Right atrium auricular region (tissue), 2 donors: ENCODE results near the gene SLIT3. TPM values are rescaled to one million over a fixed set of nuclear protein-coding genes. Genes with fewer than 3 reads are reported as not detected.

Experiments
- DNase-seq: peaks from one replicate; pipeline ENCODE4 v3.0.0-alpha.2; 2019; ENCODE audit warnings: low spot score
- H3K27ac ChIP-seq, 2 donors: fragments of 200-600 bp; sonication (generic); 1 replicate in 1 of 2; 2 replicates in 1 of 2; pipeline ENCODE4 v1.5.1; 2016 to 2019
- H3K27me3 ChIP-seq, 2 donors: fragments of 200-600 bp; sonication (generic); one replicate each; pipeline versions ENCODE4 v1.5.1 to v1.6.0; 2017 to 2019
- H3K36me3 ChIP-seq: fragments of 200-600 bp; sonication (generic); one replicate; pipeline ENCODE4 v1.5.1; 2016
- H3K4me1 ChIP-seq, 2 donors: fragments of 200-600 bp; sonication (generic); one replicate each; pipeline versions ENCODE4 v1.5.1 to v1.6.0; 2017 to 2019
- H3K4me3 ChIP-seq, 2 donors: fragments of 200-600 bp; sonication (generic); 1 replicate in 1 of 2; 2 replicates in 1 of 2; pipeline ENCODE4 v1.5.1; 2017 to 2019; ENCODE audit warnings: mild to moderate bottlenecking in 1 of 2, moderate library complexity in 1 of 2
- H3K9me3 ChIP-seq, 2 donors: fragments of 200-600 bp; sonication (generic); one replicate each; pipeline ENCODE4 v1.5.1; 2019
- total RNA-seq, 2 donors: library from RNA; depleted of rRNA; stranded (reverse); fragments of >200 nt; gene quantifications; one replicate each; pipeline ENCODE4 v1.1.0, GENCODE V29; 2016
- TF ChIP-seq, protein P1 (sequence below), 2 donors: fragments of 200-600 bp; sonication (generic); IDR thresholded peaks; one replicate each; pipeline ENCODE4 v1.5.1; 2019; ENCODE audit warnings: antibody characterized with exemption in 2 of 2

The SLIT3 gene
- total RNA-seq, 2 donors from 2014 or later = 66.1 to 85.8 TPM

DNA sequence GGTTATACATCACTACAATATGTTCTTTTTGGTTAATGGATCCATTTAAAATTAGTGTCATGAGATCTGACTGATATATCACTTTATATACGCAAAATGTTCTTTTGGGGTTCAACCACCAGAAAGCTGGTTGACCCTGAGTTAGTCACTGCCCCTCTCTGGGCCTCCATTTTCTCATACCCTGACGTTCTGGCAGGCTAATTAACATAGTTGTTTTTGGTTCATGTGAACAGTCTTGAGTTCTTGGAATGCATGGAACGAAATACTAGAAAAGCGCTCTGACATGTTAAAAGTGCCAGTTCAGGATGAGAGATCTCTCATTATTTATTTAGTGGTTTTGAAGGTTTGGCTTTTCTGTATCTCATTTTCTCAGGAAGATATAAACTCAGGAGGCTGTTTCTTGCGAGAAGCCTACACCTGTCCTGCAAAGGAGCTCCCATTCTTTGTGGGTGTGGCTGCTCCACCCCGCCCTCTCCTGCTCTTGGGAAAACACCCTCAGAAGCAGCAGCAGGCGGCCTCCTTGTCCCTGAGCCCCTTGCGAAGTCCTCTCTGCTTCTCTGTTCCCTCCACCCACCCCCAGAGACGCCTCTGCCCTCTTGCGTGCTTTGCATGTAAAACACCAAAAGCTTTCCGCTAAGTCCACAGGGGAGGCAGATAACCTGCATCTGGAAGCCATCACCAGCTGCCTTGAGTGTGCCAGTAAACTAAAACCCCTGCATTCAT lies 419.4 kb downstream of the SLIT3 start:
- no peak for DNase-seq
- no peaks in the 10 kb centered on the region for H3K9me3 ChIP-seq
- peaks cover 0 to 49% of the 10 kb centered on the region in 2 donors for H3K4me1 ChIP-seq
- H3K27ac ChIP-seq = no peak overlapping the region
- TF ChIP-seq, protein P1, sequence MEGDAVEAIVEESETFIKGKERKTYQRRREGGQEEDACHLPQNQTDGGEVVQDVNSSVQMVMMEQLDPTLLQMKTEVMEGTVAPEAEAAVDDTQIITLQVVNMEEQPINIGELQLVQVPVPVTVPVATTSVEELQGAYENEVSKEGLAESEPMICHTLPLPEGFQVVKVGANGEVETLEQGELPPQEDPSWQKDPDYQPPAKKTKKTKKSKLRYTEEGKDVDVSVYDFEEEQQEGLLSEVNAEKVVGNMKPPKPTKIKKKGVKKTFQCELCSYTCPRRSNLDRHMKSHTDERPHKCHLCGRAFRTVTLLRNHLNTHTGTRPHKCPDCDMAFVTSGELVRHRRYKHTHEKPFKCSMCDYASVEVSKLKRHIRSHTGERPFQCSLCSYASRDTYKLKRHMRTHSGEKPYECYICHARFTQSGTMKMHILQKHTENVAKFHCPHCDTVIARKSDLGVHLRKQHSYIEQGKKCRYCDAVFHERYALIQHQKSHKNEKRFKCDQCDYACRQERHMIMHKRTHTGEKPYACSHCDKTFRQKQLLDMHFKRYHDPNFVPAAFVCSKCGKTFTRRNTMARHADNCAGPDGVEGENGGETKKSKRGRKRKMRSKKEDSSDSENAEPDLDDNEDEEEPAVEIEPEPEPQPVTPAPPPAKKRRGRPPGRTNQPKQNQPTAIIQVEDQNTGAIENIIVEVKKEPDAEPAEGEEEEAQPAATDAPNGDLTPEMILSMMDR (IDR thresholded peaks at IDR 0.05) = no peak
- H3K36me3 ChIP-seq = no peaks in the 10 kb centered on the region
- H3K4me3 ChIP-seq = no peak overlapping the region
- H3K27me3 ChIP-seq = no peaks in the 10 kb centered on the region

DNA sequence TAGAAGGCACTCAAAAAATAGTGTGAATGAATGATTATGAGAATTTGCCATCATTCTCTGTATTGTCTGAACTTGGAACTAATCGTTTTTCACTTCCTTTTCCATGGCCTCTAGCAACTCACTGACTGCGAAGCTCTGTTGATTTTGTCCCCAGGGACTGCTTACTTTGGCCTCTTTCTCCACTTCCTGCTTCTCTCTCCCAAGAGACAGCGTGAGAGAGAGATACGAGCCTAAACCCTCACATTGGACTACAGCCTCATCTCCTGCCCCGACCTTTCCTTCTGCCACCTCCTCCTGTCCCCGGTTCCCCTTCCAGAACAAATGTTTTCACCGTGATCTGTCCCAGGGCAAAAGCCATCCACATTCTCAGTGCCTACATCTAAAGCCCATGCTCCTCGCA lies 421.0 kb downstream of the SLIT3 start:
- H3K27ac ChIP-seq = no peak overlapping the region

DNA sequence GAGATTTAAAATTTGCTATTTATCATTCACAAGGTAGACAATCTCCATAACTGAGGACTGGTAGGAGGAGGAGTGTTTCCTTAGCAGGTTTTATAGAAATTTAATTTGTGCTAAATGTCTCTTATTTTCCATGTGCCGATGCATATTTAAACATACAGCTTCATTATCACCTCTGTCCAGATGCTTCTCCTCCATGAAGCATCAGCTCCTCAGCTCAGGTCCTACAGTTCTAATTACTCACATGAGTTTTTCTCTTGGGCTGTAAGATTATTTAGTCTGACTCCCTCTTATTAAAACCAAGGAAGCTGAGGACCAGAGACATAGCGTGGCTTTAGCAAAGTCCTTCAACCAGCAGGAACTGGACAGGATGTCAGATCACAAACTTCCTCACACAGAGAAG lies 421.6 kb downstream of the SLIT3 start:
- DNase-seq = no peak
- Histone ChIP-seq H3K36me3 (no peaks in the 10 kb centered on the region), H3K27me3 (no peaks in the 10 kb centered on the region), H3K4me1 (peaks cover 0 to 29% of the 10 kb centered on the region in 2 donors), H3K27ac (no peak overlapping the region), H3K4me3 (no peak overlapping the region), H3K9me3 (no peaks in the 10 kb centered on the region)
- TF ChIP-seq, protein P1 (IDR thresholded peaks at IDR 0.05) = no peak

More for the DNA sequence above, 421.0 kb downstream of the SLIT3 start:
- no peaks in the 10 kb centered on the region for H3K36me3 ChIP-seq
- no peak for DNase-seq
- no peaks in the 10 kb centered on the region for H3K9me3 ChIP-seq
- H3K27me3 ChIP-seq = no peaks in the 10 kb centered on the region
- H3K4me3 ChIP-seq = no peak overlapping the region
- H3K4me1 ChIP-seq = peaks cover 0 to 32% of the 10 kb centered on the region in 2 donors
- TF ChIP-seq, protein P1 (IDR thresholded peaks at IDR 0.05) = no peak

DNA sequence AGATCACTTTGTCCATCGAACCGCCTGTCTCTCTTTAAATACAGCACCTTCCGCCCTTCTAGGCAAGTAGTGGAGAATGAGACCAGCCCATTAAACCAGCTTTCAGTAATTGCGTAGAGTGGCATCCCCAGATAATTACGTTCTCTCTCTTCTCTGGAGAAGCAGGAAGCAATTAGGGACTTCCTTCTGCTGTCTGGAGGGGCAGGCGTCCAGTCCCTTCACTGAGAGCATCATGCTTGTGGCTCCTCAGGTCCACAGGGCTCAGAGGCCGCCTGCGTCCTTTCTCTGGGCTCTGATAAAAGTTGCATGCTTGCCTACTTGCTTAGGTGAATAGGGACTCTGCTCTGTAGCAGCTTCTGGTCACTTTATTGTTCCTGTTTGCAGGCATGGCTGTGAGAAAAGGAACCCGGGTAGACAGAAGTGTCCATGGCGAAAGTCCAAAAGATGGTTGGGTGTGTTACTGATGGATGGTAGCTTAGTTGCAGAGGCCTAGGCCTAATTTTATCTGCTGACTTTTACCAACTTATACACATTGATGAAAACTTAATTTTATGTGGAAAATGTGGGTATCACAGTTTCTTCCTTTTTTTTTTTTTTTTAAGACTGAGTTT lies 422.7 kb downstream of the SLIT3 start:
- Histone ChIP-seq H3K4me3 (no peak overlapping the region), H3K27me3 (no peaks in the 10 kb centered on the region)
- no peak for DNase-seq

DNA sequence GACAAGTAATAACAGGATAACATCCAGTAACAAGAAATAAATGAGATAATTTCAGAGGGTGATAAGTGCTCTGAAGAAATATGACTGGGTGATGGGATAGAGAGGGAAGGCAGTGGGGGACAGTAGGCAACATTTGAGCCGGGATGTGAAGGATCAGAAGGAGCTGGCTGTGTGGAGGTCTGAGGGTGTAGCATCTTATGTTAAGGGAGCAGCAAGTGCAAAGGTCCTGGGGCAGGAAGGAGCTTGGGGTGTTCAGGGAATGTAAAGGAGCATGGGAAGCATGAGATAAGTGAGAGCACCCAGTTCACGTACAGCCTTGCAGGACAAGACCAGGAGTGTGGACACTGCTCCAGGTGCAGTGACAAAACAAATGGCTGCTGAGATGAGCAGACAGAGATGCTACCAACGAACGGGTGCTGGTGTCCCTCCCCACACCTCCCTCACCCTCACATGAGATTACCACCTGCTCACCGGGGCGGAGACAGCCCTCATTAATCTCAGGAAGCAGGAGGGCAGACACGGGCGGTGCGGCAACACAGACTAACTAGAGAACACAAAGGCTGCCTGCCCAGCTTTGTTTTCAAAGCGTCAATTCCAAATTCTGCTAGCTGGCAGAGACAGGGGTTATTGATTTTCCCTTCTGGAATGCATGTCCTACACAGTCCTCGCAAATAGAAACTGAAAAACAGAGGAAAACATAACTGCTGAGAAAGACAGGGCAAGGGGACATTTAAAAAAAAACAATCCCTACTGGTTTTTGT lies 423.6 kb downstream of the SLIT3 start:
- Histone ChIP-seq H3K36me3 (no peaks in the 10 kb centered on the region), H3K4me1 (peaks cover 0 to 29% of the 10 kb centered on the region in 2 donors), H3K4me3 (no peak overlapping the region), H3K27ac (no peak overlapping the region), H3K9me3 (no peaks in the 10 kb centered on the region), H3K27me3 (no peaks in the 10 kb centered on the region)
- DNase-seq = no peak
- TF ChIP-seq, protein P1 (IDR thresholded peaks at IDR 0.05) = no peak

More for the DNA sequence above, 422.7 kb downstream of the SLIT3 start:
- TF ChIP-seq, protein P1 (IDR thresholded peaks at IDR 0.05) = no peak
- Histone ChIP-seq H3K36me3 (no peaks in the 10 kb centered on the region), H3K27ac (no peak overlapping the region), H3K4me1 (peaks cover 0 to 29% of the 10 kb centered on the region in 2 donors), H3K9me3 (no peaks in the 10 kb centered on the region)
